NCI-H2171 treated with DMSO at 0.1 percent for 48 hours (cell line): ENCODE results near the gene TEF.
"Not testable (repeated sequence)": the region's sequence is repeated elsewhere in the genome, so short reads cannot be mapped to it uniquely, and the experiment has no call there.

Experiments used
- DNase-seq: peaks from one replicate; lab custom pipeline; 2025; lab: John Stamatoyannopoulos, UW

Gene TEF

GRCh38 chr22:41382610-41383009, 868 bp downstream of the TEF start:
- peak; percentile 50 for DNase-seq

- DNase-seq: no peak
These were observed 1.3 kb downstream of the TEF start for GRCh38 chr22:41383085-41383484.

GRCh38 chr22:41384128-41384527, 2.4 kb downstream of the TEF start:
- DNase-seq: no peak

- no peak for DNase-seq
These were observed 5.6 kb downstream of the TEF start for GRCh38 chr22:41387341-41387740.

DNA sequence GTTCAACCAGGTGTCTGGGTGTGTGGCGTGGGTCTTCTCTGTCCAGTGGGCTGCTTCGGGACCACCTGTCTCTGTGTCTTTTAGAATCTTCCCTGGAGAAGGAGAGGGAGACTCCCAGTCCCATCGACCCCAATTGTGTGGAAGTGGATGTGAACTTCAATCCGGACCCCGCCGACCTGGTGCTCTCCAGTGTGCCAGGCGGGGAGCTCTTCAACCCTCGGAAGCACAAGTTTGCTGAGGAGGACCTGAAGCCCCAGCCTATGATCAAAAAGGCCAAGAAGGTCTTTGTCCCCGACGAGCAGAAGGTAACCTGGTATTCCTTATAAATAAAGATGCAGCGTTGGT, 12.2 kb downstream of the TEF start:
- no peak for DNase-seq

GRCh38 chr22:41395531-41396240, 13.9 kb downstream of the TEF start:
- no peak for DNase-seq

GRCh38 chr22:41397143-41397811, 15.5 kb downstream of the TEF start:
- DNase-seq: no peak

GRCh38 chr22:41398921-41399320, 17.2 kb downstream of the TEF start:
- no peak for DNase-seq

- DNase-seq: peak; percentile 91
These were observed 20.3 kb downstream of the TEF start for GRCh38 chr22:41401781-41402648.

GRCh38 chr22:41402851-41403250, 21.1 kb downstream of the TEF start:
- not testable (repeated sequence) for DNase-seq

GRCh38 chr22:41403532-41404318, 22.0 kb downstream of the TEF start:
- peak; percentile 83 for DNase-seq

GRCh38 chr22:41405588-41405987, 23.8 kb downstream of the TEF start:
- DNase-seq: no peak

GRCh38 chr22:41406410-41406809, 24.7 kb downstream of the TEF start:
- no peak for DNase-seq

GRCh38 chr22:41407433-41407832, 25.7 kb downstream of the TEF start:
- DNase-seq: no peak

DNA sequence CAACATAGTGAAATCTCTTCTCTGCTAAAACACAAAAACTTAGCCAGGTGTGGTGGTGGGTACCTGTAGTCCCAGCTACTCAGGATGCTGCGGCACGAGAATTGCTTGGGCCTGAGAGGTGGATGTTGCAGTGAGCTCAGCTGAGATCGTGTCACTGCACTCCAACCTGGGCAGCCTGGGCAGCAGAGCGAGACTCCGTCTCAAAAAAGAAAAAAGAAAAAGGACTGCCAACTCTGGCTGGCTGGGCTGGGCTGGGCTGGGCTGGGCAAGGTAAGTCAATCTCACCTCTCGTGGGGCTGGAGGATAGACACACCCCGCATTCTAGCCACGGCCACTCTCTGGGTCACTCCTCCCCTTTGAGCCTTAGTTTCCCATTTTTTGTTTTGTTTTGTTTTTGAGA, 26.9 kb downstream of the TEF start:
- no peak for DNase-seq

DNA sequence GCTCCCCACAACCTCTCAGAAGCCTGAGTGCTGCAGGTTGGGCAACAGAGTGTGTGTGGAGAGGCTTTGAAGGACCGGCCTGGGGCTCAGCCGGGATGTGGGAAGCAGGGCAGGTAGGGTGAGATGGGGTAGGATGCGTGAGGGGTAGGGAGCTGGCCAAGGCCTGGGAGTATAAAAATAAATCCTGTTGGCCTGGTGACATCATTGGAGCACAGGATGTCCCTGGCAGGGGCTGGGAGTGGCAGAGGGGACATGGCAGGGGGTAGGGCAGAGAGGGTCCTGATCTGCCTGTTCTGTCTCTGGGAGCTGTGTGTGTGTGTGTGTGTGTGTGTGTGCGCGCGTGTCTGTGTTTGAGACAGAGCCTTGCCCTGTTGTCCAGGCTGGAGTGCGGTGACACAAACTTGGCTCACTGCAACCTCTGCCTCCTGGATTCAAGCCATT, 28.6 kb downstream of the TEF start:
- no peak for DNase-seq

GRCh38 chr22:41411021-41411851, 29.5 kb downstream of the TEF start:
- DNase-seq: no peak

DNA sequence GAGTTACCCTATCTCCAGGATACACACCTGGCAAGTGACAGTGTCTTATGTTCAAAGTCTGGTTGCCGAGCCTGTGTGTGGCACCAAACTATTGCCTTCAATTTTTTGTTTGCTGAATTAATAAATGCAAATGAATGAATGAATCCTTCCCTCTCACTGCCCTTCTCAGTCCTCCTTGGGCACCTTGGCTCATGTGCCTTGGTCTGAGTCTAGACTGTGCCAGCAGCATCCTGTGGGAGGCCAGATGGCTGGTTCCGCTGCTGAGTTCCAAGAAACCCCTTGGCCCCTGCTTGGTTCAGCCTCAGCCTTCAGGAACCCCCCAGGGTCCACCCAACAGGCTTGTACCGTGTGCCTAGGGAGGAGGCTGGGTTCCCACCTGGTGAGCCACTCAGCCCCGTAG, 33.8 kb downstream of the TEF start:
- DNase-seq: no peak

DNA sequence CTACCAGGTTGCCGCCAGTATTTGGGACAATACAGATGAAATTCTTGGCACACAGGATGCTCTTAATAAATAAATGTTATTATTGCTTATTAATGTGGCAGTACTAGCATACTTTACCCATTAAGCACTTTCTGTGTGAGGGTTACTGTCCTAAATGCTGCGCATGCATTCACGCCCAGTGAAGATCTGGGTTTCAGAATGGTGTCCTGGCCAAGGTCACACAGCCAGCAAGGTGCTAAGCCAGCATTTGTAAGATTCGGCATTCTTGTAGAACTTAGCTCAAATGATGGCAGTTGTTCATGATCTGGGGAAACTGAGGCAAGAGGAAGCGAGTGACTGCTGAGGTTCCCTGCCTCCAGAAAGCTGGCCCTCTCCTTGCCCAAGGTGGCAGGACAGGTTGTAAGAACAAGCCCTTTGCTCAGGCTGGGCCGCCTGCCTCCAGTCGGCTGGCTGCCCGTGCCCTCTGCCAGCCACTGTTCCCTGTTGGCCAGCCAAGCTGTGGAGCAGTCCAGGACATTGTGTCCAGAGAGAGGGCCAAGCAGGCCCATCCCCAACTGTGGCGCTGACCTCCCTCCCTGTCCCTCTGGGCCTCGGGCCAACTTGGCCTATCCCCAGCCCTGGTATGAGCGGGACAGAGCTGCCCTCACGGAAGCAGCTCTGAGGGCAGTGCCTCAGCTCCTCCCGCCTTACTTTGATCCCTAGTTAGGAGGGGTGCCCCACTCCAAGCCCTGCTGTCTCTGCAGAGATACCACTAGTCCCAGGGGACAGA, 36.1 kb downstream of the TEF start:
- no peak for DNase-seq

GRCh38 chr22:41418717-41419116, 37.0 kb downstream of the TEF start:
- DNase-seq: no peak
